SK-N-MC (cell line): ENCODE results near the gene MRO.

ENCODE experiments used
- EZH2 ChIP-seq: fragments of 200-600 bp; sonication (generic); IDR thresholded peaks from one replicate; pipeline ENCODE4 v1.6.1; 2017; ENCODE audit warnings: antibody characterized with exemption
- FOXP2 ChIP-seq: optimal IDR thresholded peaks from 2 replicates; pipeline ENCODE3; 2011; ENCODE audit warnings: mild to moderate bottlenecking, moderate library complexity; ENCODE audit not compliant: insufficient read depth; ENCODE audit errors: extremely low read length, control extremely low read depth
- POLR2AphosphoS5 ChIP-seq: IDR thresholded peaks from 2 replicates; pipeline ENCODE4 v1.6.1; 2012; ENCODE audit warnings: mild to moderate bottlenecking, low read depth, low read length, borderline replicate concordance

DNA sequence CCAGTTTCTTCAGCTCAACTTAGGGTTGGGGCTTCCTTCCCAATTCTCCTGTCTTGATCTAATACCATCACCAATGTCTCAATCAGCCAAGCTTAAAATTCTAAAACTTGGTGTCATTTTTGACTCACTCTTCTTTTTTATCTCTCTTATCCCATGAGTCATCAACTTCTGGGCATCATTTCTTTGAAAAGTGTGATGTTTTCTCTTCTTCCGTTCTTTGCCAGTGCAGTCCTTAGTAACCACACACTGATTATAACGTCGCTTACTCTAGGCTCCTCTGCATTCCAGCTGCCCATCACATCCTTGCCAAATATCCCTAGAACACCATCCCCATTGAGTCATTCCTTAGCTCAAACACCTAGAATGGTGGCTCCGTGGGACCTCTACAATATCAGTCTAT, 27.4 kb upstream of the MRO start:
- TF ChIP-seq EZH2 (no peak), POLR2AphosphoS5 (no peak), FOXP2 (no peak)
